ENCODE results near the gene PAPPA. TPM values are rescaled to one million over a fixed set of nuclear protein-coding genes. Genes with fewer than 3 reads are reported as not detected.

The PAPPA gene
- 0.66 and 0.72 TPM in 2 replicates for total RNA-seq
- long read RNA-seq, partial matches to known transcripts, result 0 of 1 reads
- long read RNA-seq, other reads (novel, unspliced or antisense), result 1 of 1 reads

DNA sequence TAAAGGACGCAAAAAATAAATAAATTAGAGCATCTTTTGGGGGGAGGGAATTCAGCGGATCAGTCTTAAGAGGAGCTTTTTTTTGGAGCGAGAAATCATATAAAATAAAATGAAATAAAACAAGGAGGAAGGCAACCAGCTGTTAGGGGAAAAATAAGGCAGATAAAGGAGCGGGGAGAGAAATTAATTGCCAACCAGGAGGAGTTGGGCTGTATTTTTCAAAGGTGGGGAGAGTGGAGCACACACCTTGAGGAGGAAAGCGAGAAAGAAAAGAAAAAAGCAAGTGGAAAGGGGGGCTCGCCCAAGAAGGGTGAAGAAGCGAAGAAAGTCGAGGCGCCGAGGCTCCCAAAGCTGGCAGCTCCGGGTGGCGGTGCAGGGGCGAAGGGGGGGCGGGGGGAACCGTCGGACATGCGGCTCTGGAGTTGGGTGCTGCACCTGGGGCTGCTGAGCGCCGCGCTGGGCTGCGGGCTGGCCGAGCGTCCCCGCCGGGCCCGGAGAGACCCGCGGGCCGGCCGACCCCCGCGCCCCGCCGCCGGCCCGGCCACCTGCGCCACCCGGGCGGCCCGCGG is at the start of gene PAPPA:
PAPPA (plus strand) TSS at position 27 of the 569 bp plus-strand sequence; CDS start at position 409, 382 bp downstream.
- H3K27me3 Mint-ChIP-seq (ENCODE audit: low read depth), result peaks cover 85% of the 10 kb centered on the region
- H3K36me3 Mint-ChIP-seq (ENCODE audit: low read depth), result no peaks in the 10 kb centered on the region
- H3K4me3 Mint-ChIP-seq, result peak within 1 kb of the TSS; percentile 83
- no peaks in the 10 kb centered on the region for H3K9me3 Mint-ChIP-seq
- DNase-seq (ENCODE audit: low read depth, low spot score), result no peak
- TF ChIP-seq, protein P1, sequence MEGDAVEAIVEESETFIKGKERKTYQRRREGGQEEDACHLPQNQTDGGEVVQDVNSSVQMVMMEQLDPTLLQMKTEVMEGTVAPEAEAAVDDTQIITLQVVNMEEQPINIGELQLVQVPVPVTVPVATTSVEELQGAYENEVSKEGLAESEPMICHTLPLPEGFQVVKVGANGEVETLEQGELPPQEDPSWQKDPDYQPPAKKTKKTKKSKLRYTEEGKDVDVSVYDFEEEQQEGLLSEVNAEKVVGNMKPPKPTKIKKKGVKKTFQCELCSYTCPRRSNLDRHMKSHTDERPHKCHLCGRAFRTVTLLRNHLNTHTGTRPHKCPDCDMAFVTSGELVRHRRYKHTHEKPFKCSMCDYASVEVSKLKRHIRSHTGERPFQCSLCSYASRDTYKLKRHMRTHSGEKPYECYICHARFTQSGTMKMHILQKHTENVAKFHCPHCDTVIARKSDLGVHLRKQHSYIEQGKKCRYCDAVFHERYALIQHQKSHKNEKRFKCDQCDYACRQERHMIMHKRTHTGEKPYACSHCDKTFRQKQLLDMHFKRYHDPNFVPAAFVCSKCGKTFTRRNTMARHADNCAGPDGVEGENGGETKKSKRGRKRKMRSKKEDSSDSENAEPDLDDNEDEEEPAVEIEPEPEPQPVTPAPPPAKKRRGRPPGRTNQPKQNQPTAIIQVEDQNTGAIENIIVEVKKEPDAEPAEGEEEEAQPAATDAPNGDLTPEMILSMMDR (conservative IDR thresholded peaks at IDR 0.05), result no peak
- H3K27ac Mint-ChIP-seq (ENCODE audit: unreplicated experiment), result no peak within 1 kb of the TSS
- peaks cover 42% of the 10 kb centered on the region for H3K4me1 Mint-ChIP-seq

DNA sequence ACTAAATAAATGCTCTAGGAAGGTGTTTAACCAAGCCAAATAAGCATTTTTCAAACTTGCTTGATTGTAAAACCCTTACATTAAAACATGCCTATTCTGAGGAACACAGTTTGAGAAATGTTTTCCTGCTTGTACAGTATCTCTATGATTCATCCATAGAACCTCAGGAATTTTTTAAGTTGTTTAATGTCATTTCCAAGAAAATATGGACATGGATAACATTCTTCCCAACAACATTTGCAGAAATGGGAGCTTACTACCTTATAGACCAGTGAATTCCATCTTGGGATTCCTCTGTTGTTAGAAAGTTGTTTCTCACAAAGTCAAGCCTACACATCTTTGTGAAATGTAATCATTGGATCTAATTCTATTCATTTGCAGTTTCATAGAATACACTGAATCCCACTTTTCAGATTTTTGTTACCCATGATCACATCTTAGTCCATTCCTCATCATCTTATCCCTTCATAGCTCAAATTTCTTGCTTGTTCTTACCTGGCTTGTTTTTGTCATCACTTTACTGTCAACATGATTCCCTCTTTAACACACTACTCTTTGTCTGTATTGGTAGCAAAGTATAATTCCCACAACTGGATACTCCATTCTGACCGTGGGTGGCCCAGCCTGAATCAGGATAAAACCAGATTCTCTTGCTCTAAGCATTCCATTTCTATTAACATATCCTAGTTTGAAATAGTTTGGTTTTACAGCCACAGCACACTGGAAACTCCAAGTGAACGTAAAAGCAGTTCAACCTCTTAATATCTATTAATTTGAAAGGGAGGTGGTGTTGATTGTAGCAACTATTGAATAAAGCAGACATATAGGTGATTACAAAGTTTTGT is 49.4 kb upstream of the PAPPA start:
- Mint-ChIP-seq H3K4me3 (no peak overlapping the region), H3K4me1 (no peaks in the 10 kb centered on the region), H3K36me3 (ENCODE audit: low read depth) (no peaks in the 10 kb centered on the region), H3K27me3 (ENCODE audit: low read depth) (no peaks in the 10 kb centered on the region), H3K27ac (ENCODE audit: unreplicated experiment) (no peak overlapping the region), H3K9me3 (peaks cover 15% of the 10 kb centered on the region)
- no peak for DNase-seq (ENCODE audit: low read depth, low spot score)
- TF ChIP-seq, protein P1 (conservative IDR thresholded peaks at IDR 0.05), result no peak

DNA sequence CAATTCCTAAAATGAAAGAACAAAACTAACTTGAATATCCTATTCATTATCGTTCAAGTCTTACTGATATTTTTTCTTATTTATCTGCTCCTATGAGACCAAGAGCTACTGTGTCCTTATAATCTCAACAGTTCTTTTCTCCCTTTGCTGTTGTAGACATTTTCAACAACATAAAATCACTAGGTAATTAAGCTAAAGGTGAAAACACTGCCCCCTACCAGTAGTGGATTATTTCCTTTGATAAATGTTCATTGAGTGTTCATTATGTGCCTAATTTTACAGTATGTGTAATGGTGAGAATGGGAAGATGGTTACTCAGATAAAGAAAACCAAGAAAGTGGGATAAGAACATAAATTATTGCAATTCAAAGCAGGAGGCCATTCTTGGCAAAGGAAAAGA is 41.4 kb upstream of the PAPPA start:
- no peak overlapping the region for H3K27ac Mint-ChIP-seq (ENCODE audit: unreplicated experiment)
- peaks cover 5% of the 10 kb centered on the region for H3K9me3 Mint-ChIP-seq
- H3K4me3 Mint-ChIP-seq, result no peak overlapping the region
- no peak for DNase-seq (ENCODE audit: low read depth, low spot score)
- H3K4me1 Mint-ChIP-seq, result peaks cover 16% of the 10 kb centered on the region
- H3K27me3 Mint-ChIP-seq (ENCODE audit: low read depth), result no peaks in the 10 kb centered on the region
- H3K36me3 Mint-ChIP-seq (ENCODE audit: low read depth), result no peaks in the 10 kb centered on the region
- TF ChIP-seq, protein P1 (conservative IDR thresholded peaks at IDR 0.05), result peak; percentile 35

GRCh38 chr9:116115761-116116353 is 37.7 kb upstream of the PAPPA start:
- no peak overlapping the region for H3K4me3 Mint-ChIP-seq
- no peak for DNase-seq (ENCODE audit: low read depth, low spot score)
- TF ChIP-seq, protein P1 (conservative IDR thresholded peaks at IDR 0.05), result no peak
- no peaks in the 10 kb centered on the region for H3K36me3 Mint-ChIP-seq (ENCODE audit: low read depth)
- H3K4me1 Mint-ChIP-seq, result peaks cover 16% of the 10 kb centered on the region
- peak overlapping the region; percentile 54 for H3K27ac Mint-ChIP-seq (ENCODE audit: unreplicated experiment)
- no peaks in the 10 kb centered on the region for H3K27me3 Mint-ChIP-seq (ENCODE audit: low read depth)
- peaks cover 5% of the 10 kb centered on the region for H3K9me3 Mint-ChIP-seq

DNA sequence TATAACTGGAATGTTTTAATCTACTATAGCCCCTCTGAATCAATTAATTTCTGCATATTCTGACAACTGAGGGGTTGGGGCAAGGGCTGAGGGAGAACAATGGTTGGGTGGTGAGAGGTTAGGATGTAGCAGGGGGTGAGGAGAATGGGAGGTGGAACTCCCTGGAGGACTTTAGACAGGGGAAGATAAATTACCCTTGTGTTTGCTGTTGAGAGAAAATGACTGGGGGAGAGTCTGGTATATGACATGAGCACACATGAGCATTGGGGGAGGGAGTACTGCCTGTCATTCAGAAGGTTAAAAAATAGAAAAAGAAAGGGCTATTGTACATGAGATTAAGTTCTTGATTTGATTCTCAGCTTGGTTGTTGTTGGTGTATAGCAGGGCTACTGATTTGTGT is 37.2 kb upstream of the PAPPA start:
- Mint-ChIP-seq H3K27me3 (ENCODE audit: low read depth) (no peaks in the 10 kb centered on the region), H3K9me3 (peaks cover 5% of the 10 kb centered on the region)

More for the DNA sequence above, 37.2 kb upstream of the PAPPA start:
- Mint-ChIP-seq H3K36me3 (ENCODE audit: low read depth) (no peaks in the 10 kb centered on the region), H3K4me1 (peaks cover 16% of the 10 kb centered on the region), H3K4me3 (no peak overlapping the region), H3K27ac (ENCODE audit: unreplicated experiment) (peak overlapping the region; percentile 15)
- no peak for DNase-seq (ENCODE audit: low read depth, low spot score)
- TF ChIP-seq, protein P1 (conservative IDR thresholded peaks at IDR 0.05), result no peak

Measured in neural crest cell (in vitro differentiated cells).